Measurements from ENCODE around the gene DCAF8L2. TPM values are rescaled to one million over a fixed set of nuclear protein-coding genes. Genes with fewer than 3 reads are reported as not detected.

The DCAF8L2 gene
- total RNA-seq, 1 experiment from 2014 or later: 7.7 TPM

- Histone ChIP-seq H3K27me3 (ENCODE audit: insufficient read depth, low read depth) (no peaks in the 10 kb centered on the region), H3K9me2 (ENCODE audit: insufficient read depth) (no peaks in the 10 kb centered on the region), H3K4me3 (no peak overlapping the region), H3K79me2 (ENCODE audit: low read depth) (no peaks in the 10 kb centered on the region), H3K9me3 (ENCODE audit: insufficient read depth, low read depth) (no peaks in the 10 kb centered on the region), H3K36me3 (ENCODE audit: low read depth) (no peaks in the 10 kb centered on the region), H2AFZ (no peak overlapping the region), H3K4me2 (no peak overlapping the region), H3F3A (ENCODE audit: insufficient read depth, low read depth) (no peaks in the 10 kb centered on the region), H3K27ac (no peak overlapping the region), H4K20me1 (ENCODE audit: insufficient read depth) (no peaks in the 10 kb centered on the region), H3K4me1 (replicated peaks; ENCODE audit: insufficient read depth) (peaks cover 10% of the 10 kb centered on the region; the same call in 1 of the 2 replicates)
- ChIA-PET POLR2A (ENCODE audit: unreplicated experiment) (no interaction called here), CTCF (no interaction called here)
- TF ChIP-seq CTCF (conservative IDR thresholded peaks at IDR 0.05): no peak
- TF ChIP-seq EZH2 (IDR thresholded peaks at IDR 0.05; ENCODE audit: low read depth): no peak
- no TSS peak for BruUV-seq (replicated peaks)
- DNase-seq: no peak
- intact Hi-C loops (cut with micrococcal nuclease; ENCODE audit: unreplicated experiment): no loop called here
Measured at GRCh38 chrX:27597508-27597907, 7.4 kb downstream of the DCAF8L2 start.

GRCh38 chrX:27598312-27598711, 8.2 kb downstream of the DCAF8L2 start:
- BruUV-seq (replicated peaks): no TSS peak
- intact Hi-C loops (cut with micrococcal nuclease; ENCODE audit: unreplicated experiment): no loop called here
- Histone ChIP-seq H3K79me2 (ENCODE audit: low read depth) (no peaks in the 10 kb centered on the region), H3K27me3 (ENCODE audit: insufficient read depth, low read depth) (no peaks in the 10 kb centered on the region), H3K36me3 (ENCODE audit: low read depth) (no peaks in the 10 kb centered on the region), H2AFZ (no peak overlapping the region), H3K9me3 (ENCODE audit: insufficient read depth, low read depth) (no peaks in the 10 kb centered on the region), H3F3A (ENCODE audit: insufficient read depth, low read depth) (no peaks in the 10 kb centered on the region), H3K4me1 (replicated peaks; ENCODE audit: insufficient read depth) (peaks cover 10% of the 10 kb centered on the region; the same call in 1 of the 2 replicates), H3K4me2 (no peak overlapping the region), H4K20me1 (ENCODE audit: insufficient read depth) (no peaks in the 10 kb centered on the region), H3K9me2 (ENCODE audit: insufficient read depth) (no peaks in the 10 kb centered on the region), H3K4me3 (no peak overlapping the region), H3K27ac (no peak overlapping the region)
- POLR2A ChIA-PET (ENCODE audit: unreplicated experiment): no interaction called here
- CTCF ChIA-PET: no interaction called here
- DNase-seq: no peak
- no peak for TF ChIP-seq EZH2 (IDR thresholded peaks at IDR 0.05; ENCODE audit: low read depth)
- TF ChIP-seq CTCF (conservative IDR thresholded peaks at IDR 0.05): no peak

GRCh38 chrX:27599928-27600327, 9.8 kb downstream of the DCAF8L2 start:
- intact Hi-C loops (cut with micrococcal nuclease; ENCODE audit: unreplicated experiment): no loop called here
- ChIA-PET POLR2A (ENCODE audit: unreplicated experiment) (no interaction called here), CTCF (interaction anchor here (0.5 kb wide), 1 partner anchor 1406 kb away, joined by 7 read pairs; no protein-coding TSS in a partner anchor)
- DNase-seq: peak in 1 of 2 experiments; percentile 53
- no peak overlapping the region for H3K4me3 ChIP-seq
- H3K79me2 ChIP-seq (ENCODE audit: low read depth): no peaks in the 10 kb centered on the region
- no peak for TF ChIP-seq EZH2 (IDR thresholded peaks at IDR 0.05; ENCODE audit: low read depth)
- peak; percentile 42; the same call in 1 of the 2 replicates for TF ChIP-seq CTCF (conservative IDR thresholded peaks at IDR 0.05)
- no peaks in the 10 kb centered on the region for H3K36me3 ChIP-seq (ENCODE audit: low read depth)
- no peaks in the 10 kb centered on the region for H3K27me3 ChIP-seq (ENCODE audit: insufficient read depth, low read depth)
- H3K9me2 ChIP-seq (ENCODE audit: insufficient read depth): no peaks in the 10 kb centered on the region
- H3K27ac ChIP-seq: no peak overlapping the region
- no peaks in the 10 kb centered on the region for H3K9me3 ChIP-seq (ENCODE audit: insufficient read depth, low read depth)
- 0 out of 2 replicates have a peak overlapping the region, but pooled peaks have one; percentile 7 for H3K4me2 ChIP-seq
- BruUV-seq (replicated peaks): no TSS peak
- peaks cover 10% of the 10 kb centered on the region; the same call in 1 of the 2 replicates for H3K4me1 ChIP-seq (replicated peaks; ENCODE audit: insufficient read depth)
- H2AFZ ChIP-seq: no peak overlapping the region
- H3F3A ChIP-seq (ENCODE audit: insufficient read depth, low read depth): no peaks in the 10 kb centered on the region
- H4K20me1 ChIP-seq (ENCODE audit: insufficient read depth): no peaks in the 10 kb centered on the region

Data from PC-9 (cell line).